DND-41 (cell line): ENCODE measurements around the gene CXCR5.

Experiments used
- ATAC-seq: fragments of 200-7000 bp; cut with Tn5 transposase; 3 replicates; pipeline ENCODE4 v1.9.1; 2021; ENCODE audit warnings: low read depth; ENCODE audit not compliant: insufficient read depth
- DNase-seq: peaks from one replicate; pipeline ENCODE4 v3.0.0-alpha.2; 2020
- H2AFZ ChIP-seq: 2 replicates; pipeline ENCODE4 v1.6.0; 2012; ENCODE audit warnings: low read depth, low read length
- H3K27ac ChIP-seq: 2 replicates; pipeline ENCODE4 v1.5.1; 2012; ENCODE audit warnings: low read length, inconsistent platforms
- H3K27me3 ChIP-seq: fragments of 200-600 bp; sonication (generic); 2 replicates; pipeline ENCODE4 v1.6.0; 2012; ENCODE audit warnings: low read length, mild to moderate bottlenecking, inconsistent platforms; ENCODE audit not compliant: insufficient read depth, poor library complexity
- H3K36me3 ChIP-seq: 2 replicates; pipeline ENCODE4 v1.5.1; 2012; ENCODE audit warnings: low read length, inconsistent platforms; ENCODE audit not compliant: insufficient read depth
- H3K4me1 ChIP-seq: 2 replicates; pipeline ENCODE4 v1.5.1; 2012; ENCODE audit warnings: mild to moderate bottlenecking, low read length; ENCODE audit not compliant: insufficient read depth
- H3K4me2 ChIP-seq: 2 replicates; pipeline ENCODE4 v1.6.0; 2012; ENCODE audit warnings: mild to moderate bottlenecking, moderate library complexity, low read length, inconsistent platforms; ENCODE audit not compliant: insufficient read depth
- H3K4me3 ChIP-seq, 2 experiments: fragments of 200-600 bp in 1 of 2; shearing (Covaris generic) in 1 of 2; 2 replicates each; pipeline ENCODE4 v1.5.1; 2012 to 2016; ENCODE audit warnings: inconsistent platforms in 2 of 2, low read length in 2 of 2, mild to moderate bottlenecking in 2 of 2, low read depth in 1 of 2, moderate library complexity in 1 of 2
- H3K79me2 ChIP-seq: 2 replicates; pipeline ENCODE4 v1.6.0; 2012; ENCODE audit warnings: low read length, inconsistent platforms; ENCODE audit not compliant: insufficient read depth
- H3K9ac ChIP-seq: 2 replicates; pipeline ENCODE4 v1.6.0; 2012; ENCODE audit warnings: low read depth, mild to moderate bottlenecking, inconsistent platforms, low read length, moderate library complexity
- H3K9me3 ChIP-seq: 2 replicates; pipeline ENCODE4 v1.5.1; 2012; ENCODE audit warnings: low read length, moderate library complexity, mild to moderate bottlenecking, inconsistent platforms; ENCODE audit not compliant: insufficient read depth, severe bottlenecking
- H4K20me1 ChIP-seq: 2 replicates; pipeline ENCODE4 v1.6.0; 2012; ENCODE audit warnings: low read length; ENCODE audit not compliant: insufficient read depth
- CTCF ChIP-seq: IDR thresholded peaks from 2 replicates; pipeline ENCODE4 v1.5.1; 2012; ENCODE audit warnings: borderline replicate concordance, low read length, moderate library complexity, mild to moderate bottlenecking; ENCODE audit not compliant: poor library complexity, severe bottlenecking; ENCODE audit errors: extremely low read depth
- EZH2 ChIP-seq: IDR thresholded peaks from 3 replicates; pipeline ENCODE4 v1.6.1; 2012; ENCODE audit warnings: borderline replicate concordance, low read depth, mild to moderate bottlenecking, moderate library complexity, low read length, inconsistent platforms; ENCODE audit not compliant: severe bottlenecking

Gene CXCR5

DNA sequence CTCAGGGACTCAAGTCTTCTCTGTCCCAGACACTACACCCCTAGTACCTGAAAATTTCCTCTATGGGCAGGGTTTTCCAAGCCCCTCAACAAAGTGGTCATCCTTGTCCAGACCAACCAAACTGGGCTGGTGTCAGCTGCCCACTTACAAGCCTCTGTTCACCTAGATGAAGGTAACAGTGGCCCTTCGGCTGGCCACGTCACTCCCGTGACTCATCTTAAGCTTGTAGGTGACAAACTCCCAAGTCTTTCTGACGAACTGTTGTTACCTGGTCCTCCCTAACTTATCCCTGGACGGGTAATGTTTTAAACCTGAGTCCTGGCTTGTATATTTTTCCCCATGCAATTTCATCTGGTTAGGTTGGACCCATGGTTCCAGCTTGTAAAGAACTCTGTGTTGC lies 4.7 kb downstream of the CXCR5 start:
- no peak for DNase-seq
- Histone ChIP-seq H3K27ac (peak overlapping the region; percentile 98), H3K9ac (no peak overlapping the region), H3K36me3 (no peaks in the 10 kb centered on the region; the same call in 1 of the 2 replicates), H3K79me2 (no peaks in the 10 kb centered on the region), H3K4me3 (no peak overlapping the region), H2AFZ (no peak overlapping the region), H4K20me1 (no peaks in the 10 kb centered on the region), H3K4me1 (peaks cover 40% of the 10 kb centered on the region), H3K4me2 (no peak overlapping the region), H3K9me3 (no peaks in the 10 kb centered on the region), H3K27me3 (no peaks in the 10 kb centered on the region)
- no peak for ATAC-seq
- no peak for TF ChIP-seq CTCF
- no peak for TF ChIP-seq EZH2

- H3K9me3 ChIP-seq, result no peaks in the 10 kb centered on the region
- H4K20me1 ChIP-seq, result no peaks in the 10 kb centered on the region
- peak overlapping the region; percentile 98 for H3K27ac ChIP-seq
- H3K4me3 ChIP-seq, result no peak overlapping the region
- no peaks in the 10 kb centered on the region for H3K27me3 ChIP-seq
- DNase-seq, result no peak
- peaks cover 13% of the 10 kb centered on the region; the same call in 1 of the 2 replicates for H3K36me3 ChIP-seq
- ATAC-seq, result no peak
- peaks cover 14% of the 10 kb centered on the region; the same call in 1 of the 2 replicates for H3K79me2 ChIP-seq
- no peak overlapping the region for H2AFZ ChIP-seq
- no peak overlapping the region for H3K4me2 ChIP-seq
- no peak for TF ChIP-seq CTCF
- TF ChIP-seq EZH2, result no peak
- H3K9ac ChIP-seq, result no peak overlapping the region
- peaks cover 49% of the 10 kb centered on the region for H3K4me1 ChIP-seq
Observed at GRCh38 chr11:118889797-118890196, 6.1 kb downstream of the CXCR5 start.

DNA sequence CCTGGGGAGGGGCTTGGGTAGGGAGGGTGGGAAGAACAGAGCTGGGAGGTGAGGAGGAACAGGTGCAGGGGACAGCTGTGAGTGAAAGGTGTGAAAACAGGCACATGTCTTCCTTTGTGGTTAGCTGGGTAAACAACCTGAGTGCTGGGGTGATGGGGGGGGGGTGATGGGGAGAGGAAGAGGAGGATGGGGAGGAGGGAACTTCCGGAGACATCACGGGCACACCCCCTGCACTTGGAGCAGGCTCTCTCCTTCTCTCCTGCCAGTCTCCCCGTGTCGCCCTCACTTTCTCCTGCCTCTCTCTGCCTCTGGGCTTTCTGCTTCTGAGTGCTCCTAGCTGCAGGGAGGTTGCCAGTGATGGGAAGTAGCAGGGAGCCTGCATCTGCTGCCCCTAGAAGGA lies 8.8 kb downstream of the CXCR5 start:
- H3K4me2 ChIP-seq, result peak overlapping the region; percentile 66
- peak overlapping the region; percentile 98 for H3K27ac ChIP-seq

More for the DNA sequence above, 8.8 kb downstream of the CXCR5 start:
- Histone ChIP-seq H3K9me3 (no peaks in the 10 kb centered on the region), H3K36me3 (peaks cover 13% of the 10 kb centered on the region; the same call in 1 of the 2 replicates), H3K4me3 (peak overlapping the region in 1 of 2 experiments; percentile 47; a peak in 2 of 4 replicates), H3K27me3 (no peaks in the 10 kb centered on the region), H2AFZ (peak overlapping the region; percentile 55), H3K4me1 (peaks cover 72% of the 10 kb centered on the region), H4K20me1 (no peaks in the 10 kb centered on the region), H3K9ac (peak overlapping the region; percentile 63), H3K79me2 (peaks cover 19% of the 10 kb centered on the region; the same call in 1 of the 2 replicates)
- peak; percentile 89 for DNase-seq
- TF ChIP-seq EZH2 (no peak), CTCF (peak; percentile 19)
- peak; percentile 84 for ATAC-seq
